ENCODE data around the gene PPP1R13B.
"Not testable (repeated sequence)": the region's sequence is repeated elsewhere in the genome, so short reads cannot be mapped to it uniquely, and the experiment has no call there.

Gene PPP1R13B

DNA sequence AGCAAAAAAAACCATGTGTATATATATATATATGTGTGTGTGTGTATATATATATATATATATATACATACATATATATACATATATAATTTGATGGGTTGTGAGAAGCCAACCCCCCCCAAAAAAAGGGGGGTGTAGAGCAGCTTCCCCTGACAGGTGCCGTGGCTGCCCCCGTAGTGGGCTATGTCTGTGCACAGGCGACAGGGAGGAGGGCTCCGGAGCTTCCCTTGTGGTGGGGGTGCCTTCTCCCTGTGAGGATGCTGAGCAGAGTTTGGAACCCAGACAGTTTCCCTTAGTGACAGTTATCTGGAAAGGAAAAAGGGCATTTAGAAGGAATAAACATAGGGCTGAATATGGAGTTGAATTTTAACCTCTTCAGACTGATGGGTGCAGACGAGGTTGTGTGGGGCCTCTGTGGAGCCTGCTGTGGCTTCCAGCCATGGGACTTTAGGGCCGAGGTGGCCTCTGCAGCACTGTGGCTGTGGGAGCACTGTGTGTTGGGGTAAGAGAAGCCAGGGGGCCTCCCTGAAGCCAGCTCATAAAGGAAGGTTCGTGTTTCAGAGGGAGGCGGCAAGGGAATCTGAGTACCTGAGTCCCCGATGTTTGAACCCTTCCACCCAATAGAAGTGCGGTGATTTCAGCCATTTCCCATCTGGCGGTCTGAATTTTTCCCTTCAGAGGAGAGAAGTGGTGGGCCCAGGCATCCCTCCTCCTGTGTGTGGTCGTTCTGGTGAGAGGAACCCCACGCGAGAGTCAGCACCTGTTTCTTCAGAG, 151.9 kb downstream of the PPP1R13B start:
- DNase-seq: no peak

DNA sequence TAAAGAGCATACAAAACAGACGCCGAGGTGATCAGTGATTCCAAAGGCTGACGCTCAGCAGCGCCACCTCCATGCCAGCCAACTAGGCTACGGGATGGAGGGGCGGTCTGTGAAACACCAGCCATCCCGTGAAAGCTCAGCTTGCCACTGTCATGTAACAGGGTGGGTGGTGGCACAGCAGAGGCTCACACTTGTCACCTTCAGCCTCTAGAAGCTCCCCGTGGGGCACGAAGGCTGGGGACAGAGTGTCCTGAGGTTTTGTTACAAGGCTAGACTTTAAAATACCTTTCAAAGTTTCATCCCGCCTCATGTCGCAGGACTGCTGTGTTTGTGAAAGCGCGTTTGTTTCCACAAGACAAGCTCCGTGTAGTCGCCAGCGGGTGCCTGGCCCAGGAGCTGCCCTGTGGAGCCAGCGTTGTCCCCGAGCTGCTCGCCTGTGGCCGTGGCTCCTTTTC, 152.8 kb downstream of the PPP1R13B start:
- no peak for DNase-seq

DNA sequence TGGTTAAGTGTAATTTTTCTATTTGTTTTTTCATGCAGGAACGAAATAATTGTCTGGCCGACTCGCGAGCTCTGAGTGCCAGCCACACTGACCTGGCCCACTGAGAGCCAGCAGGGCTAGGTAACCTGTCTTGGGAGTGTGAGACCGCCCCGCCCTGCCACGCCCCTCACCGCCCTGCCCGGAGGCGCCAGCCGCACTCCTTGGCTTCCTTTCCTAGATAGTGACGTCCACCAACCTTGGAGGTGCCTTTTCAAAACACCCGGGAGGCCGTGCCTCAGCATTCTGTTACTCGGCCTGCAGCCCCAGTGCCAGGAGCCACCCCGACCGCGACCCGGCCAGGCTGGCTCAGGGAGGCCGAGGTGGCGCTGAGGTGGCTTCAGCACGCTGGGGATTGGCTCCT, 153.9 kb downstream of the PPP1R13B start:
- no peak for DNase-seq

DNA sequence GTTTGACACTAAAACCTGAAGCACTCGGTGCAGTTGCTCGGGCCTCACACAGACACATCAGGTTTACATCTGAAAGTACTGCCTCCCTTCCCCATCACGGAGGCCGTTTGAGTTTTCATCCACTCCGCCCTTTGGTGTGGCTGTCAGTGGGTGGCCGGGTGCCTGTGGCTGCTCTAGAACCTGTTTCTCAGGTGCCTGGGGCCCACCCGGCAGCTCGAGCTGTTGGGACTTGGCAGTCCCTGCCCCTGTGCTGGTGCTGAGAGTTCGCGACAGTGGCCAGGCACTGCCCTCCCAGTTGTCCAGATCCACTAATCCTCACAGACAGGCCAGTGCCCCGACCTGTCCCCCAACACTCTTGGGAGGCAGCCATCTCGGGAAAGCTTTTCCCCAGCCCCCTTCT, 154.5 kb downstream of the PPP1R13B start:
- no peak for DNase-seq

DNA sequence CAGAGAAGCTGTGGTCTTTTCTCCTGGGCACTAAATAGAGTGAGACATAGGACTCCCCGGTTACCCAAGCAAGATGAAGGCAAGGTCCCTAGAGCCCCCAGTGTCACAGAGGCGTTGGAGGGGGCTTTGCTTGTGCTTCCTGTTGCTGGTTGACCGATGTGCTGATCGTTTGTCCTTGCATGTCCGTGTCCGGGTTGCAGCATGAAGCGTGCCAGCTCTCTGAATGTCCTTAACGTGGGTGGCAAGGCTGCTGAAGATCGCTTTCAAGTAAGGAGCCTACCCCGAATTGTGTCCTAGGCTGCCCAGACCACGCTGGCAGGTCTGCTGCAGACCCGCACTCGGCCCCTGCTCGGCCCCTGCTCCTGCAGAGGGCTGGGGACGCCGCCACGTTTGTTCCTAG, 155.2 kb downstream of the PPP1R13B start:
- no peak for DNase-seq

DNA sequence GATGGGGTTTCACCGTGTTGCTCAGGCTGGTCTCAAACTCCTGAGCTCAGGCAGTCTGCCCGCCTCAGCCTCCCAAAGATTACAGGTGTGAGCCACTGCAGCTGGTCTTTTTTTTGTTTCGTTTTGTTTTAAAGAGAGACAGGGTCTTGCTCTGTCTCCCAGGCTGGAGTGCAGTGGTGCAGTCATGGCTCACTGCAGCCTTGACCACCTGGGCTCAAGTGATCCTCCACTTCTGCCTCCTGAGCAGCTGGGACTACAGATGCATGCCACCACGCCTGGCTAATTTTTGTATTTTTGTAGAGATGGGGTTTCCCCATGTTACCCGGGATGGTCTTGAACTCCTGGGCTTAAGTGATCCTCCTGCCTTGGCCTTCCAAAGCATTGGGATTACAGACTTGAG, 155.7 kb downstream of the PPP1R13B start:
- DNase-seq: not testable (repeated sequence)

DNA sequence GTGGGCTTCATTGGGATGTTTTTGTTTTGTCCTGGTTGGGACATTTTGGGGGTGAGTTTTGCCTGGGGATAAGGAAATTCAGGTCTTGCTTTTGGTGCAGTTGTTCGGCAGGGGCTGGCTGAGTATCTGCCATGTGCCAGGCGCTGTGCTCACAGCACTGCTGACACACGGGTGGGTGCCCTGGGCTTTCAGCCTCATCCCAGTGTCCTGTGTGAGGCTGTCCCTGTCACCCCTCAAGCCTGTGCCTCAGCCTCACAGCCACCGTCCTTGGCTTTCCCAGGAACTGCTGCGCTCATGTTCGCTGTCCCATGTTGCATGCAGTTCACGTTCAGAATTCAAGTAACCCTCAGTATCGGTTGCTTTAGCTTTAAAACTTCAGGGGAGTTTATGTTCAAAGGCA, 157.0 kb downstream of the PPP1R13B start:
- no peak for DNase-seq

DNA sequence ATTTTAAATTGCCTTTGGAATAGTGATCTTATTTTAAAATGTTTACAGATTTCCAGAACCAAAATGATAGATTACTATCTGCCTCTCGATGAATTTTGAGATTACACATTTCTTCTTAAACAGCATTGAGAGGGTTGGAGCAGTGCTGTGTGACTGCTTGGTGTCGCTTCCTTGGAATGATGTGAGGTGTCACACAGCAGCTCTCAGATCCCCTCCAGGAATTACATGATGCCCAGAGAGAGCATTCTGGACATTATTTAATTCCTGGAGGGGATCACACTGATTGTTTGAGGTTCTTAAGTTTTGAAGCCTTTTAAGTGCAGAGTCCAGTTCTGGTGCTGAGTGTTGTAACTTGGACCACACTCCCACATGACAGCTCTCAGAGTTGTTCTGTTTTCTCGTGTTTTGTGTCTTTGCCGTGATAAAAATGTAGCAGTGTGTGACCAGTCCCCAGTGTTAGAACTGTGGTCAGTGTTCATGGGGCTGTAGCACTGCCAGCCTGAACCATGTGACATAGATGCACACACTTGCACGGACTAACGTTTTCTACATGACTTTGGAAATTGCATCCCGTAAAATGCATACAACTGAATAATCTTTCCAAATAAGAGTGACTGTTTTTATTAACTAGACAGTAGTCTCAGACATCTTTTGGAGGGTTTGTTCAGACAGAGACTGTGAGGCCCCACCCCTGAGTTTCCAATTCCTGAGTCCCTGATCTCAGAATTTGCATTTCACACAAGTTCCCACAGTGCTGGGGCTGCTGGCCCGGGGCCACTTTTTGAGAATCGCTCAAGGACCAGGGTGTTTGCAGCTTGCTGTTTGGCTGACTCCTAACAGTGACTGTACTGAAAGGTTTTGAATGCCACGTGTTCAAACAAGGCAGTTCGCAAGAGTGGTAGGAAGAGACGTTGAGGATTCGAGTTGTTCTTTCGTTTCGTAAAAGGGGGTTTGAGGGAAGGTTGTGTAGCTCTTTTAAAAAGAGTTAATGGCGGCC, 158.2 kb downstream of the PPP1R13B start:
- no peak for DNase-seq

DNA sequence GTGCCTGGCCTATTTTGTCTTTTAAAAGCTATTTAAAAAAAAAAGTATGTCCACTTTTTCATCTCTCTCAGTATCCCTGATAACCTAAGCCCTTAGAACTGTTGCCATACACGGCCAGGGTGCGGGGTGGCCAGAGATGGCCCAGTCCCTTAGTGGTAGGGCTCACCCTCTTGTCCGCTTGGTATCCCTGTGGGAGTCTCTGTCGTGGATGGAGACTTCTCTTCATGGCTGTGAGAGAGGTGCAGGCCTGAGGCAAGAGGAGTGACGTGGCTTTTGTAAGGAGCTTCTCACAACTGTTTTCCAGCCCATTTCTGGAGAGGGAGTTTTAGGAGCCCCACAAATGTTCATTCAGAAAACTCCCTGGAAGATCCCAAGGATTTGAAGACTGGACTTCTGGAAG, 158.9 kb downstream of the PPP1R13B start:
- DNase-seq: no peak

DNA sequence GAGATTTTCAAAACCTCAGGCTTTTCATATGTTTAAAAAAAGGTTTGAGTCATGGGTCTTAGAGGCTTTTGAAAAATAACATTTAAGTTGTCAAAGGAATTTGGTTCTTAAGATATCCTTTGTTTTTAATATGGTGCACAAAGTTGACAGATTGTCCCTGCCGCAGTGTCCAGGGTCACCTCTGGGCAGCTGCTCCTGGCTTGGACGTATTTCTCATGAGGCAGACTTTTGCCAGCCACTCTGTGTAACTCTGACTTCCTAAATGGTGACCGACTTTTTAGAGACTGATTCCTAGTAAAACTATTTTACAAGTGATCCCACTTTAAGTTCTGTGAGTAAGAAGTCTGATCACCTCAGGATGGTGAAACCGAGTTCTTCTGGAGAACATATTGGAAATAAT, 159.7 kb downstream of the PPP1R13B start:
- no peak for DNase-seq

DNA sequence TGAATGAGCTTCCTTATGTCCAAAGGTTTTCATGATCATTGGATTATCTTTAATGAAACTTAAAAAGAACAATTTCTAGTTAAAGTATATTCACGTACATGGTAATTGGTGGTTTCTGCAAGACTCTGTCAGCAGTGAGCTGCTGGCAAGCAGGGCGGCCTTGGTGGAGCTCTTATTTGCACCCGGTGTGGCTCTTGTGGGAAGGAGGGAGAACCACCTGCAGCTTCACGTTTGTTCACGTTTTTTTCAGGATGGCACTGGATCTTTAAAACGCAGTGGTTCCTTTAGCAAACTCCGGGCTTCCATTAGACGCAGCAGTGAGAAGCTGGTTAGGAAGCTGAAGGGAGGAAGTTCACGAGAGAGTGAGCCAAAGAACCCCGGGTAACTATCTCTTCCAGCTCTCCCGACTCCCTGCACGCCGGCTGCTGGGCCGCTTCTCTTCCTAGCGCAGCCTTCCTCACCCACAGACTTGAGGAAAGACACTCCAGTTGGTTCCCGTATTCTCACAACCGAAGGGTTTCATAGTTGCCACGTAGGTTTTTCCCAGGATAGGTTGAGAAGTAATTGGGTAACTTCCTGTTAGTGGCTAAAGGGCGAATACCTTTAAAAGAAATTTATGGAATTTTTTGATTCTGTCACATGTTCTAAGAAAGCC, 160.4 kb downstream of the PPP1R13B start:
- no peak for DNase-seq

DNA sequence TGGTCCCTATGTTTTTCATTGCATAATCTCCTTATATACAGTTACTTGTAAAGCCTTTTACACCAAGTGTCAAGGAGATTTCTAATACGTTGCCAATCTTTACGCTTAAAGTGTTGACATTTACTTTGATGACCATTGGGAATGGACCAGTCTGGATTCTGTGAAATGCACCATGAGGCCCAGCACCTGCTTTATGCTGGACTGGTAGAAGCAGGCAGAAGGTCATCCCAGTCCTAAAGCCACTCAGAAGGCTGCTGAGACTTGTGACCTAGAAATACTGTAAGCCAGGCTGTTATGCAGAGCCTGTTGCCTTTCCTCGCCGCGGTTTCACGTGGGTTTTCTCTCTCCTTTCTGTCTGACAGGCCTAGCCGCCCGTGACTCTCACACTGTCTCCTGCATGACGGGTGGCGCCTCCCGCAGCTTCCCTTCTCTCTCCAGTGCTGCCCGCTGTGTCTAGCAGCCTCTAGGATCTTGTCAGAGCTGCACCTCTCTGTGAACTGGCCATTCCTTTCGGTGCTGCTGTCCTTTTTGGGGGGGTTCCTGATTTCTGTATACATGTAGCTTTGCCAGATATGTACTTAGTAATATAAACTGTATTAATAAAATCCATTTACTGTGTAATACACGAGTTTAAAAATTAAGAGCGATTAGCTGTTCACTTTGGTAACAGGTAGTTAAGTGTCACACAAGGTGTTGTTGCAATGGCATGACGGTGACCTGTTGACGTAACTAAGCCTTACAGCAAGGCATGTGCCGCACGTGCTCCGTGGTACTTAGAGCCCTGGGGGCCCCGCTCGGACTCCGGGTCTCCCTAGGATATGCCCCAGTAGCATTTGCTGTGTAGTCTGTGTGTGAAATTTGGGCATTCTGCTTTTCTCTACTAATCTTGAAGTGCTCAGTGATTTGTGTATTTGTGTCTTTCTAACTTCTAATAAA, 161.8 kb downstream of the PPP1R13B start:
- DNase-seq: no peak

DNA sequence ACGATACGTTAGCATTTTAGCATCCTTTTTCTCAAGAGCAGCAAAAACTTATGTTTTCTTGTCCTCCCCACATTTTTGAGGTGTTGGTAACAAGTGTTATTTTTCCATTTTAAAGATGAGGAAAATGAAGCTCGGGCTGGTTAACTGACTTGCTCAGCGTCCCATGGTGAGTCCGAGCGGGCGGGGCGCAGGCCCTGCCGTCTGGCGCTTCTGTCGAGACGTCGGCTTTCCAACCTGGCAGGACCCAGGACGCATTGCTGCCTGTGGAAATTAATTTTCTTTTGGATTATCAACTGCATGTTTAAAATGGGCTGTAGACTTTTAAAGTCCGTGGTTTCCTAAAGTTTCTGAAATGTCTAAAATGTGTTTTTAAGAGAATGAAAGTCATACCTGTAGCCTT, 162.5 kb downstream of the PPP1R13B start:
- DNase-seq: no peak

DNA sequence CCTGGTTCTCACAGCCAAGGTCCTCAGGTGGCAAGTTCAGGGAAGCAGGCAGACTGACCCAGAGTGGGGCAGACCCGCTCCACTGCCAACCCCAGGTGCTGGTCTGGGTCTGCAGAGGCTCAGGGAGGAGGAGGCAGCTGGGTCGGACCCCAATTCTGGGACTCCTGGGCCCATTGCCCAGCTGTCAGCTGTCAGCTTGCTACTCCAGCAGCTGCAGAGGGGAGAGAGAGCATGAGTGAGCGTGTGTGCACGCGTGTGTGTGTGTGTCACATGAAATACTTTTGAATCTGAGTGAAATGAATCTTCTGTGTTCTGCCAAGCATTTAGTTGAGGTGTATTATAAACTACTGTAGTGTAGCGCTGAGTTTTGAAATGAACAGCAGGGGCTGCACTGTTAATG, 162.9 kb downstream of the PPP1R13B start:
- DNase-seq: no peak
